Right ventricle myocardium superior (tissue), 1 donor: ENCODE measurements around the gene DKK3. TPM values are rescaled to one million over a fixed set of nuclear protein-coding genes. Genes with fewer than 3 reads are reported as not detected.
"Not testable (repeated sequence)": the region's sequence is repeated elsewhere in the genome, so short reads cannot be mapped to it uniquely, and the experiment has no call there.

Experiments used
- ATAC-seq: fragments of 200-7000 bp; cut with Tn5 transposase; one replicate; pipeline ENCODE4 v1.9.1; 2020; ENCODE audit warnings: mild to moderate bottlenecking; ENCODE audit not compliant: poor library complexity
- DNase-seq: peaks from one replicate; pipeline ENCODE4 v3.0.0-alpha.2; 2020
- intact Hi-C: fragments of 100-400 bp; cut with DNase I; formaldehyde crosslinking; loops from one replicate; pipeline ENCODE4 v1.11.2; 2022
- total RNA-seq: library from RNA; stranded (reverse); fragmentation: NEBNext Ultra II Directional; extraction: Animal tissue kit (Norgen Biotek cat#: 25700); gene quantifications from one replicate; pipeline ENCODE4 v1.2.1, GENCODE V29; 2021
- donor health status: DM: no; HTN: yes; CAD: no; lungs with severe emphysema.

The DKK3 gene
- total RNA-seq, 1 donor from 2014 or later = 520 TPM

DNA sequence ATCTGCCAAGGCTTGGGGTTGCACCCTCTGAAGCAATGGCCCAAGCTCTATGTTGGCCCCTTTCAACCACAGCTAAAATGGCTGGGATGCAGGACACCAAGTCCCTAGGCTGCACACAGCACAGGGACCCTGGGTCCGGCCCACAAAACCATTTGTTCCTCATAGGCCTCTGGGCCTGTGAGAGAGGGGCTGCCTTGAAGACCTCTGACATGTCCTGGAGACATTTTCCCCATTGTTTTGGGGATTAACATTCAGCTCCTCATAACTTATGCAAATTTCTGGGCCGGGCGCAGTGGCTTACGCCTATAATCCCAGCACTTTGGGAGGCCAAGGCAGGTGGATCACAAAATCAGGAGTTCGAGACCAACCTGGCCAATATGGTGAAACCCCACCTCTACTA is 32.3 kb upstream of the DKK3 start:
- DNase-seq, ATAC-seq: not testable (repeated sequence)
- intact Hi-C loops = loop anchor here (5.0 kb wide), 1 partner anchor 243 kb away; no protein-coding TSS in a partner anchor

DNA sequence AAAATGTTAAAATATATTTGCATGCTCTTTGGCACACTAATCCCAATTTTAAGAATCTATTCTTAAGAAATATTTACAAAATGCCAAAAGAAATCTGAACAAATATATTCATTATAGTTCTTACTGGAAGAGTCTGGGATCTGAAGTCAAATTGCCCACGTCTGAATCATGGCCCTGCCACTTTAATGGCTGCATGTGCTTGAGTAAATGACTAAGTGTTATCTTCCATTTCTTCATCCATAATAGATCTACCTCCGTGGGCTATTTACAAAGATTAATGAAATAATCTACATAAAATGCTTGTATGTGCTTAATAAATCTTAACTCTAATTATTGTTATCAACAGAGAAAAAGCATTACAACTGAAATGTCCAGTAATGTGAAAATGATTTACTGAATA is 24.5 kb upstream of the DKK3 start:
- intact Hi-C loops = no loop called here
- ATAC-seq = no peak
- no peak for DNase-seq

DNA sequence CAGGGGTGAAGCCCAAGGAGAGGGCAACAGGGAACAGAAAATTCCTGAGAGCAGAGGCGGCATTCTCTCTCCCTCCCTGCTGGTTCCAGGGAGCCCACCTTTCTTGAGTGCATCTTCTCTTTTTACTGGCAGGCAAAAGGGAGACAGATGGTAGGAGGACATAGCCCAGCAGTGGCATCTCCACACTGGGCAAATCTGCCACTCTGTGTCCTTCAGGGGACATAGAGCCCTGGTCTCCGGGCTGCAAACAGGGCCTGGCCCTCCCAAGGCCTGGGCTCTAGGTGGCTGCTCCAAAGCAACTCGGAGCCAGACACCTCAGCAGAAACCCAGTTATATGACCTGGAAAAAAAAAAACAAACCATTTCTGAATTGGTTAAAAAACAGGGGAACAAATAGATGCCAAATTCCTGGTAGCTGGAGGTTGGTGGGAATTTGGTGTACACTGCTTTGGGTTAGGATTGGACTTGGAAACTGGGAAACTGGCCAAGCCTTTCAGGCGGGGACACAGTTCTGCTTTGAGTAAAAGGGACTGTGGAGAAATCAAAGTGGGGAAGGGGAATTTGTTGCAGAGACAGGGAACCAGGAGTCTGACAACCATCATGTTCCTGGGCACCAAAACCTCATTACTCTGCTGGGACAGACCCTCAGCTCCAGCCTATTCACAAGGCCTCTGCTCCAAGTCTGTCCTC is 23.6 kb upstream of the DKK3 start:
- no peak for DNase-seq
- ATAC-seq = peak; percentile 31
- intact Hi-C loops = no loop called here

DNA sequence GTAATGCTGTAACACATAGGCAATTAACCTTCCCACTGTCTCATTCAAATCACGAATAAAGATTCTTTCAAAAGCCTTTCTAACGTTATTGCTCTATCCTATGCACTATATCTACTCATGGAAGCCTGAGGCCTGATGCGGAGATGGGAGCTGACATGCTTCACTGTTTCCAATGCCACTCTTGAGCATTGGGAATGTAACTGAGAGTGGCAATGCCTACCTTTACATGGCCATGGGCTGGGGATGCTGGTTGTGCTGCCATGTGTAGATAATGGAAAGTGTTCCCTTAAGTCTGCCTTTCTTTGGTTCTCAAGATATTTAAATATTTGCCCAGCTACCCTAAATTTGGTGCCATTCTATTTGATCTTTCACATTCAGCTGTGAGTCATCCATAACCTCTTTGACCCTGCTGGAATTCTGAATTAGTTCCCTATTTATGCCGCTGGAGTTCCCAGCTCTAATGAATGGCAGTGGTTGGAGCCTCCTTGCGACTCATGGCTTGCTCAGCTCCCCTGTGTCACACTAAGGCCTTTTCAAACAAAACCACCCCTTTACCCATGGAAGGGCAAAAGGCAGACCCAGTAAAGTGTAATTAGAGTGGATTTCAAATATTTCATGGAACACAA is 21.4 kb upstream of the DKK3 start:
- intact Hi-C loops = no loop called here
- DNase-seq (no peak), ATAC-seq (no peak)

DNA sequence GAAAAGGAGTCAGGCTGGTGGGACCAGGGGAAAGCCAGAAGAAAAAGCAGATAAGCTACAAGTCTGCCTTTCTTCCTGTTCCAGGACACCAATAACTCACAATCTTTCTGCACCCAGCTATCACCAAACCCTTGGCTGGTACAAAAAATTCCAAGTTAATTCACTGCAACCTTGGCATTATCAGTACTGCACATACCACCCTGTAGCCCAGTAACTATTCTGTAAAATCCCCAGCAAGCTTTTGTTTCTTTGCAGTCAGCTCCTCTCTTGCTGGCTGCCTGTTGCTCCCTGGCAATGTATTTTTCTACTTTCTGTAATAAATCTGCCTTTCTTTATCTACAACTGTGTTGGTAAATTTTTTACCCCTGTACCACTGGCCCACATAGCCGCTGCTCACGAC is 20.7 kb upstream of the DKK3 start:
- DNase-seq = no peak
- no peak for ATAC-seq
- intact Hi-C loops = no loop called here

DNA sequence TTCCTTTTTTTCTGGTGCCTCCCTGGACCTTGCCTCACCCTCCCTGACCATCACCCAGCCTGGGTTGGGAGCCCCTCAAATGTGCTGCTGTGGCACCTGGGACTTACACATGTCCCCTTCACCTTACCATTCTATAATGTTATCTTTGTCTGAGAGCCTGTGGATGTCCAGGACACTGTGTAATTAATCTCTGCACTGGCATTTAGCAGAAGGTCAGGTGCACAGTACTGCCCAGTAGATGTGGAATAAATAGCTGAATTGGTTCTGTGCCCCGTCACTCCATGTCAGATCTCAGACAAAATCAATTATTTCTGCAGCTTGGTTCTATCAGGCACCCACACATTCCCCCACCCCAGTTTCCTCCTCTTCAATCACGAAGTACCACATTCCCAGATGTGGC is 19.9 kb upstream of the DKK3 start:
- no peak for DNase-seq
- intact Hi-C loops = no loop called here
- peak; percentile 61 for ATAC-seq

DNA sequence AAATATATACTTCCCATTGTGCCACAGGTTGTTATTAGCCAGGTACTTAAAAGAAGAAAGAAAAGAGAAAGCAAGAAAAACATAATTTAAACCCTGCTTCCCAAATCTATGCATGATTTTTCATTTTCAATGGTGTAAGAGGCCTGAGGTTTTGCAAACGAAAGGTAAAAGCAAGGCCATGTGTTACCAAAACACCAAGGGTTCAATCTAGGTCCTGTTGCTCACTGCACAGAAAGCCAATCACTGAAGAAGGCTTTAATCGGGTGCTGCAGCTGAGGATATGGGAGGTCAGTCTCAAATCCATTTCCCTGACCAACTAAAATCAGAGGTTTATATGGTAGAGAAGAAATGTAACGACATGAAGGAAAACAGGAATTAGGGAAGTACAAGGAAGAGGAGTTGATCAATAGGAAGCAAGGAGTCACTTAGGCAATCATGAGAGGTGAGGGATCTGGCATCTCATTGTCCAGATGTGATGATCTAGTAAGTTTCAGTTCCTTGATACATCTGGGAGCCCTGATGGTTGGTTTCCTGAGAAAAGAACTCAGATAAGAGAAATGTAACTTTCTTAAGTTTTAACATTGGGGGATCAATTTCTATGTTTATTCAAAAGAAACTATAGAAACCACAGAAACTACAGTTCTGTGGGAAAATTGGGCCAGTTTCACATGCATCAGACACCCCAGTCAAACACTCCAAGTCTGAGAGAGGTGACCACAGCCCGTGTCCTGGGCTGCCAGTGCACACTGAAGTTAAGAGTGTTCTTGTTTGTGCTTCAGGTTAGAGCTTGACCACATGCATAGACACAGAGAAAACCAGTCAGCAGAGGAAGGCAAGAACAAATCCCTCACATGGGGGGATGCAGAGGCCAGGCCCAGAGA is 18.1 kb upstream of the DKK3 start:
- intact Hi-C loops = no loop called here
- ATAC-seq (no peak), DNase-seq (no peak)

DNA sequence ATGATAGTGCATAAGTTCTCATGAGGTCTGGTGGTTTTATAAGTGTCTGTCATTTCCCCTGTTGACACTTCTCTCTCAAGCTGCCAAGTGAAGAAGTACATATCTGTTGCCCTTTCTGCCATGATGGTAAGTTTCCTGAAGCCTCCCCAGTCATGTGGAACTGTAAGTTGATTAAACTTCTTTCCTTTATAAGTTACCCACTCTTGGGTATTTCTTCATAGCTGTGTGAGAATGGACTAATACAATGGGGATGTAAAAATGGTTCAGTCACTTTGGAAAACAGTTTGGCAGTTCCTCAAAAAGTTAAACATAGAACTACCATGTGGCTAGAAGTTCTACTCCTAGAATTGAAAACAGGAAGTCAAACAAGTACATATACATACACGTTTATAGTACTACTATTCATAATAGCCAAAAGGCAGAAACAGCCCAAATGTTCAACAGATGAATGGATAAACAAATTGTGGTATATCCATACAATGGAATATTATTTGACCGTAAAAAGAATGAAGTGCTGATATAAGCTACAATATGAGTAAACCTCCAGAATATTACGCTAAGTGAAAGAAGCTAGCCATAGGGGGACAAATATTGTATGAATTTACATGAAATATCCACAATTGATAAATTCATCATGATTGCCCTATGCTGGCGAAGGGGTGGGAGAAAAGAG is 16.0 kb upstream of the DKK3 start:
- intact Hi-C loops = no loop called here
- DNase-seq (no peak), ATAC-seq (no peak)

DNA sequence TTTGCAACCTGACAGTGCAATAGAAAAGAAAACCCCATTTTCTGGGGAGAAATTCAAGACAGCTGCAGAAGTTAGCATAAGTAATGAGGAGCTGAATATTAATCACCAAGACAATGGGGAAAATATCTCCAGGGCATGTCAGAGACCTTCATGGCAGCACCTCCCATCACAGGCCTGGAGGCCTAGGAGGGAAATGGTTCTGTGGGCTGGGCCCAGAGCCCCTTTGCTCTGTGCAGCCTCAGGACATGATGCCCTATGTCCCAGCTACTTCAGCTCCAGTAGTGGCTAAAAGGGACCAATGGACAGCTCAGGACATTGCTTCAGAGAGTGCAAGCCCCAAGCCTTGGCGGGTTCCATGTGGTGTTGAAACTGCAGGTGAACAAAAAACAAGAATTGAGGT is 14.6 kb upstream of the DKK3 start:
- ATAC-seq (no peak), DNase-seq (no peak)
- intact Hi-C loops = no loop called here

DNA sequence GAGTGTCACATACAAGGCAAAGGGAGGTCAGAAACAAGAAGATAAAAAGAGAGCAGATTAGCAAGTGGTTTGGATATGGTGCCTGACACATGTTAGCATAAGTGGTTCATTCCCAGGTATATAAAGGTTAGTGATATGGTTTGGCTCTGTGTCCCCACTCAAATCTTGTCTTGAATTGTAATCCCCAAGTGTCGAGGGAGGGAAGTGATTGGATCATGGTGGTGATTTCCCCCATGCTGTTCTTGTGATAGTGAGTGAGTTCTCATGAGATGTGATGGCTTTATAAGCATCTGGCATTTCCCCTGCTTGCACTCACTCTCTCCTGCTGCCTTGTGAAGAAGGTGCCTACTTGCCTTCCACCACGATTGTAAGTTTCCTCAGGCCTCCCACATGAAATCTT is 12.1 kb upstream of the DKK3 start:
- DNase-seq (no peak), ATAC-seq (peak; percentile 56)
- intact Hi-C loops = no loop called here

DNA sequence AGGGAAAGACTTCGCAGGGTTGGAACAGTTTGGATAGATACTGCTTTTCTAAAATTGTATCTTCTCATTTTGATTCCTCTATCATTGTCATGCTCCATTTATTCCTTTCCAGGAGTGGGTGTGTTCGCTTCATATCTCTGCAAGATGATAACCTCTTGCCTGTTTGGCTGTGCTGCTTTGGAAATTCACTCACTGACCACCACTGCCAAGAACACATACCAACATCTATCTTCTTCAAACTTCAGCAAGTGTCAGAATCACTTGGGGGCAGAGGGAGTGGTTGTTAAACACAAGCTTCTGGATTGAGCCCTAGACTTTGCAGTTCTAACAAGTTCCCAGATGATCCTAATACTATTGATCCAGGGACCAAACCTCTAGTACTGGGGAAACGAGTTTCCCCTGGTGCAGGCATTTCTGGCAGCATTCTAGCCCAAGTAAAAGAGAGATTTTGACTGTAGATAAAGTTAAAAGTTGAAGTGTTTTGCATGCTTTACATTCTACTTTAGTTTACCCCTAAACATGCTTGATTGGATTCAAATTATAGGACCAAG is 11.5 kb upstream of the DKK3 start:
- peak; percentile 80 for ATAC-seq
- intact Hi-C loops = no loop called here

DNA sequence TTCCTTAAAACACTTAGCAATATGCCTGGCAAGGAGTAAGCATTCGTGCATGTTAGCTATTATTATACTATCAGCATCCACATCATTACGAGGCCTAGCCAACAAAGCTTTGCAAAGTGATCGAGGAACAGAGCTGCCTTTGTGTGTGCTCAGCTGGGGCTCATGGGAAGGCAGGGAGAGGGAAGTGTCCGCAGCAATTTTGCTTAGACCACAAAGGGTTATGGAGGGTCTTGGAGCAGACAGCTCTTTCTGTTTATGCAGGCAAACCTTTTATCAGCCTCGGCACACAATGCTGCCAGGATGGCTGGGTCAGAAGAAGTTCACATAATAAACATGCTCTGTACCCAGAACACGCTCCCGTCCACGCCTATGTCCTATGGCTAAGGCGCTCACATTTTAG is 10.9 kb upstream of the DKK3 start:
- ATAC-seq (peak; percentile 37), DNase-seq (peak; percentile 44)
- intact Hi-C loops = no loop called here

More for the DNA sequence above, 11.5 kb upstream of the DKK3 start:
- DNase-seq = no peak

DNA sequence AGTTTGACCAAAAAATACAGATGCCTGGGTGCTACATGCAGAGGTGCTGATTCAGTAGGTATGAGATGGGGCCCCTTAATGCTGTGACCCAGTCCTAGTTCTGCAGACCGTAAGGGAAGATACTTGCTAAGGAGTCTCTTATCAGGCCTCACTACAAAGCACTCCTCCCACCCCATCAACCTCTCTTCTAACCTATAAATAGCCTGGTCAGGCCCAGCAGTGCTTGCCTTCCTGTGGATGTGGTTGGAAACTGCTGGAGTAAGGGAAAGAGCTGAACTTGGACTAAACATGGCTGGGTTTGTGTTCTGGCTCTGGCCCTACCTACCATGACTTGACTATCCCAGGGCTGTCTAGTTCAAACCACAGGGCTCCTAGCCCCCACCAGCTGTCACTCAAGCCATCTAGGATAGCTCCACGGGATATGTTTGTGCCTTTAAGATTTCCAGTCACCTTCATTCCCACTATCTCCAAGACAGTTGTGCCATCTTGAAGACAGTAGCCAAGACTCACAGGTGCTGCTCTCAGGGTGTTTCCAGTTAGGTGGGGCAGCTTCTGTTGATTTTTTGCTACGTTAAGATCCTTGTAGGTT is 9.5 kb upstream of the DKK3 start:
- ATAC-seq (peak; percentile 53), DNase-seq (no peak)
- intact Hi-C loops = no loop called here

DNA sequence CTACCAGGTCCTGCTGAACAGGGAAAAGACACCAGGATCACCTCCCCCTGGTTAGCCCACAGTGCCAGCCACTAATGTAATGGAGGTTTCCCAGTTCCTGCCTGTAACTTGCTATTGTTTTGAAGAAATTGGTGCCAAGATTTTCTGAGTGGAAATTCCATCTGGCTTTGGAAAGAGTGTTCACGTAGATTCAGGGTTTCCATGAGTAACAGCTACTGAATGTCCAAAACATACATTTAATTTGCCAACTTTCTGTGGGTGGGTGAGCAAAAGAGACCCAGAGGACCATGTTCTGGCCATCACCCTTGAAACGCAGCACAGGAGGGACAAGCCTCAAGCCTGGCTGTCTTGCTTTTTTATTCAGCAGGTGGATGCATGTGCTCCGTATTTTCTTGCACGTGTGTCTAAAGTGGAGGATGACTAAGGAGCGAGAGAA is 8.8 kb upstream of the DKK3 start:
- intact Hi-C loops = no loop called here
- ATAC-seq (peak; percentile 9), DNase-seq (no peak)

DNA sequence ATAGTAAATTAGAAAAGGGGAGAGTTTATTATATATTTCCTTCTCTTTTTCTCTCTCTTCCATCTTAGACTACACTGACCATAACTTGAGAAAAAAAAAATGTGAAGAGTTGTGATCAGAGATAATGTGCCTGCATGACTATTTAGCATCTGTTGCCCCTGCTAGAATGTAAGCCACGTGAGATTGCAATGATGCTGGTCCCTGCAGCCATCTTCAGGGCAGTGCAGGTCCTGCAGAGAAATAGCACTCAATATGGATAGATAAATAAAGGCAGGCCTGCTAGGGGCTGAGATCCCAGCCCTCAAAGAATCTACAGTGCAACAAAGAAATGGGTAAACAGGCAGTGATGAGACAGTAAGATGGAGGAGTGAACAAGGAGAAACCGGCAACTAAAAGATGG is 7.8 kb upstream of the DKK3 start:
- ATAC-seq (no peak), DNase-seq (no peak)
- intact Hi-C loops = no loop called here

DNA sequence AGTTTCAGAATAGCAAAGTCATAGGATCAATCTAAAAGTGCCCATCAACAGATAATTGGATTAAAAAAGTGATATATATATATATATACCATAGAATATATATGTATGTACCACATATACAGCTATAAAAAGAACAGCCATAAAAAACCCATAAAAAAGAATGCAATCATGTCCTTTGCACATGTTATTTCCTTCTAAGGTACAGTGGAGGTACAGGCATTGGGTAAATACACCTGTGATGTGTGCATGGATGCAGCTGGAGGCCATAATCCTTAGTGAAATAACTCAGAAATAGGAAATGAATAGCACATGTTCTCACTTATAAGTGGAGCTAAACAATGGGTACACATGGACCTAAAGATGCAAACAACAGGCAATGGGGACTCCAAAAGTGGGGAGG is 7.1 kb upstream of the DKK3 start:
- no peak for DNase-seq
- no peak for ATAC-seq
- intact Hi-C loops = no loop called here

DNA sequence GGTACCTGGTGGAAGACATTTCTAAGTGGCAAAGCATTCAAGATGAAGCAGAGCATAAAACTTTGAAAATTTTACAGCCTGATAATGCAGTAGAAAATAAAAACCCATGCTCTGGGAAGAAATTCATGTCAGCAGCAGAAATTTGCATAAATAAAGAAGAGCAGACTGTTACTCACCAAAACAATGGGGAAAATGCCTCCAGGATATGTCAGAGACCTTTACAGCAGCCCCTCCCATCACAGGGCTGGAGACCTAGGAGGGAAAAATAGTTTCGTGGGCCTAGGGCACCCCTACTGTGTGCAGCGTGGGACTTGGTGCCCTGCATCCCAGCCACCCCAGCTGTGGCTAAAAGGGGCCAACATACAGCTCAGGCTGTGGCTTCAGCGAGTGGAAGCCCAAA is 5.4 kb upstream of the DKK3 start:
- ATAC-seq (no peak), DNase-seq (no peak)
- intact Hi-C loops = no loop called here

DNA sequence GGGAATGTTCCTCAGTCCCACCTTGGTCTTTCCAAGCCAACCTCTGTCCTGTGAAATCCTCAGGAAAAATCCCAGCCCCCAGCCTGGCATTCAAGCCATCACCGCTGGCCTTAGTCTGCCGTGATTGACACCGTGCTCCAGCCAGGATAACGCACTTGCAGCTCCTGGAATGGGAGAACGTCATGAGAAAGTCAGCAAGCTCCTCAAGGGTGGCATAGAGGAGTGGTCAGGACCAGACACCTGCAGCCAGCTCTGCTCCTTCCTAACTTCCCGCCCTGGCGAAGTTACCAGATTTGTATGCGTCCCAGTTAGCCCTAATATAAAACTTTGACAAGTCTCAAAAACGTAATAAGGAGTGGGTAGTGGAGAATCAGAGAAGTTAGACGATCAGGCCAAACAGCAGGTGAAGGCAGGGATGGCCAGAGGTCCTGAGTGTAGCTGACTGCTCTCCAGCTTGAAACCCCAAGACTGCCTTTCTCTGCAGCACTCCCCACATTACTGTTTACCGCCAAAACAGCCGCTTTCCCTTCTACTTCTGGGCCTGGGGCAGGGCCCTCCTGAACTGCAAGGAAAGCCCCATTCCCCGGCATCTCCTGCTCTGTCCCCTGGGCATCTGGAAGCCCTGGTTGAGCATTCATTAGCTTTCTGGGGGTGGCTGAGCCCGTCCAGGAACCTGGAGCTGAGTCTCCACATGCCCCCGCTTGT is 1.3 kb upstream of the DKK3 start:
- ATAC-seq (peak; percentile 11), DNase-seq (no peak)
- intact Hi-C loops = loop anchor here (5.0 kb wide), 1 partner anchor 42 kb away; no protein-coding TSS in a partner anchor
